Bronchus fibroblast of lung (primary cell): Measurements from ENCODE around the gene TUBG2. TPM values are rescaled to one million over a fixed set of nuclear protein-coding genes. Genes with fewer than 3 reads are reported as not detected.

Source experiments
- total RNA-seq: library from RNA; depleted of rRNA; stranded (reverse); fragments of >200 nt; gene quantifications from 2 replicates; pipeline ENCODE4 v1.2.3, GENCODE V29; 2015

TUBG2 gene
- total RNA-seq: 8.5 and 11.8 TPM in 2 replicates

DNA sequence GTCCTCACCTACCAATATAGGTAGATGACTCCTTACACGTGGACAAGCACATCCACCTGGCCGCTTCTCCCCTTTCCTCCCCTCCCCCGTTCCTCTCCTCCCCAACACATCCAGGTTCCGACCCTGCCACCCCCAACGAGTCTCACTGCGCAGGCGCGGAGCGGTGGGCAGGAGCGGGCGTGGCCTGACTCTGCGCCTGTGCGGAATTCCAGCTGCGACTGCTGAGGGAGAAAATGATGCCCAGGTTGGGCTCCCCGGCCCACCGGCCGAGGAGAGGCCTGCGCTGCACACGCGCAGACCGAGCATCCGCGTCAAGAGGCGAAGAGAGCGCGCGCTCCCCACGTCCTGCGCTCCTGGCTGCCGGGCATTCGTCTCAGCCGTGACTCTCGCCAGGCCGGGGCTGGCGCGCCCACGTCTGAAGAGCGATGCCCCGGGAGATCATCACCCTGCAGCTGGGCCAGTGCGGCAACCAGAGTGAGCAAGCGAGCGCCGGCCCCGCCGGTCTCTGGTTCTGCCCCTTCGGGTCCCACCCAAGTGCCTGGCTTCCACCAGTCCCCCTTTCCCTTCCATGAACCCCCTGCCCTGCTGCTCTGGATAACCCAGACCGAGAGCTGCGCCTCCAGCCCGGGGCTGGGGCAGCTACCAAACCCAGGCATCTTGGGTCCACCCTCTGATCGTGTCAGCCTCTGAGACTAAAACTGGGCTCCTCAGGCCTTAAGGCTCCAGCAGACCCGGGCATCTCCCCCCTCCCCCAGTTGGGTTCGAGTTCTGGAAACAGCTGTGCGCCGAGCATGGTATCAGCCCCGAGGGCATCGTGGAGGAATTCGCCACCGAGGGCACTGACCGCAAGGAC is at the start of gene TUBG2:
Gene TUBG2 (plus strand): TSS at position 206 of the 853 bp plus-strand sequence. CDS start 220 bp downstream, at position 426.

DNA sequence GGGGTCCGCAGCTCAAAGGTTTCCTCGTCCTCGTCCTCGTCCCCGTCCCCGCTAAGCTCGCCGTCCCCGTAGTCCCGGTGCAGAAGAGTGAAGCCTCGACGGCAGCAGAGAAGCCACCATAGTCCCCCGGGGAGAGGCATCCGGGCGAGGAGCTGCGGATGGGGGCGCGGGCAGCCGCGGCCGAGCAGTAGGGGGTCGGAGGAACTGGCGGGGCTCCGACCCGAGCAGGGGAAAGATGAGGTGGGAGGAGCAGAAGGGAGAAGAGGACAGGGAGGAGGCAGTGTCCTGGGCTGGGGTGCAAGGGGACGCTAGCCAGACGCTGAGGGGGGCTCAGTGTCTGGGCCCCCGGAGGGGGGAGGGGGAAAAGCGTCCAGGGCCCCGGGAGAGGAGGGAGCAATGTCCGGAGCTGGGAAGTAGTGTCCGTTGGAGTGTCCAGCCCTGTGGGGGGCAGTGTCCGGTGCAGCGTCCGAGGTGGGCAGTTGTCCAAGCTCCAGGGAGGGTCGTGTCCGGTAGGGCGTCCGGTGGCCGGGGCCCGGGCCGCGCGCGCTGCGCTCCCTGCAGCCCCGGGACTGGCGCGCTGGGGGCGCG is 17.4 kb downstream of the TUBG2 start, which contains the start of gene PLEKHH3:
Gene PLEKHH3 (minus strand): TSS at position 571 of the 588 bp plus-strand sequence. CDS start 431 bp downstream, at position 140.

DNA sequence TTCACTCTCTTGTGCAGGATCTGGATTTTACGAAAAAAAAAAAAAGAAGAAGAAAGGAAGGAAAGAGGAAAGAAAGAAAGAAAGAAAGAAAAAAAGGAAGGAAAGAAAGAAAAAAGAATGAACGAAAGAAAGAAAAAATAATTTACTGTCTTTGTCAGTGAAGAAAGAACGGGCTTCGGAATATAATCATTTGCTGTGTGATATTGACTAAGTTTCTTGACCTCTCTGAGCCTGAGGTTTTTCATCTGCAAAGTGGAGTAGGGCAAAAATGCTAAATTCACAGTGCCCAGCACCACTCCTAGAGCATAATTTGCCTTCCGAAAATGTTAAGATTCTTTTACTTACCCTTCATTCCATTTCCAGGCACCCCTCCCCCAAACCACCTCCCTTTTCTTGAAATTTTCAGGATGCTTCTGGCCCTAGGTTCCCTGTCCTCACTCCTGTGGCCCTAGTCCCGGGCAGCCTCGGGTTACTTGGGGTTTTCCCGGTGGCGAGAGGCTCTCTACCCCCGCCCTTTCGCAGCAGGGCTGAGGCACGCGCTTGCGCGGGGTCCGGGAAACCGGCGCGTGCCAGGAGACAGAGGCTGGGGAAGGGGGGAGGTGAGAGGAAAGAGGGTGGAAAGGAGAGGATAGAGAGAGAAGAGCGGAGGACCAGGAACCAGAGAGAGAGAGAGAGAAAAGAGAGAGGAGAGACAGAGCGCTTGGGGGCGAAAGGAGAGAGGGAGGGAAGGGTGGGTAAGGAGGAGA is 23.1 kb downstream of the TUBG2 start, which contains the start of gene CNTNAP1:
Gene CNTNAP1 (plus strand): TSS at position 556 of the 746 bp plus-strand sequence. CDS start 299 bp downstream, outside the sequence.

Other genes with a start within 250 kb of the TUBG2 start
- gene CAVIN1, start 236.0 kb upstream of the TUBG2 start, total RNA-seq: 474 and 513 TPM in 2 replicates
- gene ATP6V0A1, start 200.4 kb upstream of the TUBG2 start, total RNA-seq: 15.8 and 19.6 TPM in 2 replicates
- gene NAGLU, start 123.0 kb upstream of the TUBG2 start, total RNA-seq: 31.4 and 37.3 TPM in 2 replicates
- 0.84 and 1.3 TPM in 2 replicates for gene HSD17B1, start 106.4 kb upstream of the TUBG2 start, total RNA-seq
- 43.4 and 44.7 TPM in 2 replicates for gene COASY, start 97.1 kb upstream of the TUBG2 start, total RNA-seq
- gene MLX, start 92.2 kb upstream of the TUBG2 start, total RNA-seq: 40.9 and 41.5 TPM in 2 replicates
- gene PSMC3IP, start 81.6 kb upstream of the TUBG2 start, total RNA-seq: 14.6 and 17.0 TPM in 2 replicates
- 33.3 and 38.8 TPM in 2 replicates for gene RETREG3, start 49.9 kb upstream of the TUBG2 start, total RNA-seq
- gene TUBG1, start 49.6 kb upstream of the TUBG2 start, total RNA-seq: 119 and 128 TPM in 2 replicates
- 18.4 and 24.0 TPM in 2 replicates for gene PLEKHH3, start 17.7 kb downstream of the TUBG2 start, total RNA-seq
- gene CCR10, start 22.6 kb downstream of the TUBG2 start, total RNA-seq: 4.3 and 4.7 TPM in 2 replicates
- 16.0 and 16.4 TPM in 2 replicates for gene CNTNAP1, start 23.2 kb downstream of the TUBG2 start, total RNA-seq
- 8.2 and 9.4 TPM in 2 replicates for gene EZH1, start 85.8 kb downstream of the TUBG2 start, total RNA-seq
- gene RAMP2, start 101.9 kb downstream of the TUBG2 start, total RNA-seq: 0.59 and 1.5 TPM in 2 replicates
- 96.5 and 96.9 TPM in 2 replicates for gene VPS25, start 114.2 kb downstream of the TUBG2 start, total RNA-seq
- gene WNK4, start 121.3 kb downstream of the TUBG2 start, total RNA-seq: 0.74 and 1.7 TPM in 2 replicates
- gene COA3, start 139.4 kb downstream of the TUBG2 start, total RNA-seq: 90.8 and 94.0 TPM in 2 replicates
- gene CNTD1, start 139.6 kb downstream of the TUBG2 start, total RNA-seq: not detected in 2 replicates
- 76.7 and 87.3 TPM in 2 replicates for gene BECN1, start 165.0 kb downstream of the TUBG2 start, total RNA-seq
- 96.9 and 104 TPM in 2 replicates for gene PSME3, start 174.1 kb downstream of the TUBG2 start, total RNA-seq
- 0.34 and 0.74 TPM in 2 replicates for gene AOC2, start 185.3 kb downstream of the TUBG2 start, total RNA-seq
- gene AOC3, start 191.9 kb downstream of the TUBG2 start, total RNA-seq: under 0.01 and 0.15 TPM in 2 replicates
- not detected in 2 replicates for gene G6PC1, start 241.5 kb downstream of the TUBG2 start, total RNA-seq